ENCODE results near the gene STOX2.

- TF ChIP-seq, protein P1, sequence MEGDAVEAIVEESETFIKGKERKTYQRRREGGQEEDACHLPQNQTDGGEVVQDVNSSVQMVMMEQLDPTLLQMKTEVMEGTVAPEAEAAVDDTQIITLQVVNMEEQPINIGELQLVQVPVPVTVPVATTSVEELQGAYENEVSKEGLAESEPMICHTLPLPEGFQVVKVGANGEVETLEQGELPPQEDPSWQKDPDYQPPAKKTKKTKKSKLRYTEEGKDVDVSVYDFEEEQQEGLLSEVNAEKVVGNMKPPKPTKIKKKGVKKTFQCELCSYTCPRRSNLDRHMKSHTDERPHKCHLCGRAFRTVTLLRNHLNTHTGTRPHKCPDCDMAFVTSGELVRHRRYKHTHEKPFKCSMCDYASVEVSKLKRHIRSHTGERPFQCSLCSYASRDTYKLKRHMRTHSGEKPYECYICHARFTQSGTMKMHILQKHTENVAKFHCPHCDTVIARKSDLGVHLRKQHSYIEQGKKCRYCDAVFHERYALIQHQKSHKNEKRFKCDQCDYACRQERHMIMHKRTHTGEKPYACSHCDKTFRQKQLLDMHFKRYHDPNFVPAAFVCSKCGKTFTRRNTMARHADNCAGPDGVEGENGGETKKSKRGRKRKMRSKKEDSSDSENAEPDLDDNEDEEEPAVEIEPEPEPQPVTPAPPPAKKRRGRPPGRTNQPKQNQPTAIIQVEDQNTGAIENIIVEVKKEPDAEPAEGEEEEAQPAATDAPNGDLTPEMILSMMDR (IDR thresholded peaks at IDR 0.05): no peak
- TF ChIP-seq POLR2AphosphoS5 (IDR thresholded peaks at IDR 0.05; ENCODE audit: low read depth, low read length): no peak
These were observed 82.2 kb downstream of the STOX2 start for GRCh38 chr4:183986971-183987946.

All from SK-N-SH (cell line).